ENCODE measurements around the gene CAPZA1.
A peak's percentile ranks its signal among the peaks of the same experiment; 100 is the strongest.

Gene CAPZA1

DNA sequence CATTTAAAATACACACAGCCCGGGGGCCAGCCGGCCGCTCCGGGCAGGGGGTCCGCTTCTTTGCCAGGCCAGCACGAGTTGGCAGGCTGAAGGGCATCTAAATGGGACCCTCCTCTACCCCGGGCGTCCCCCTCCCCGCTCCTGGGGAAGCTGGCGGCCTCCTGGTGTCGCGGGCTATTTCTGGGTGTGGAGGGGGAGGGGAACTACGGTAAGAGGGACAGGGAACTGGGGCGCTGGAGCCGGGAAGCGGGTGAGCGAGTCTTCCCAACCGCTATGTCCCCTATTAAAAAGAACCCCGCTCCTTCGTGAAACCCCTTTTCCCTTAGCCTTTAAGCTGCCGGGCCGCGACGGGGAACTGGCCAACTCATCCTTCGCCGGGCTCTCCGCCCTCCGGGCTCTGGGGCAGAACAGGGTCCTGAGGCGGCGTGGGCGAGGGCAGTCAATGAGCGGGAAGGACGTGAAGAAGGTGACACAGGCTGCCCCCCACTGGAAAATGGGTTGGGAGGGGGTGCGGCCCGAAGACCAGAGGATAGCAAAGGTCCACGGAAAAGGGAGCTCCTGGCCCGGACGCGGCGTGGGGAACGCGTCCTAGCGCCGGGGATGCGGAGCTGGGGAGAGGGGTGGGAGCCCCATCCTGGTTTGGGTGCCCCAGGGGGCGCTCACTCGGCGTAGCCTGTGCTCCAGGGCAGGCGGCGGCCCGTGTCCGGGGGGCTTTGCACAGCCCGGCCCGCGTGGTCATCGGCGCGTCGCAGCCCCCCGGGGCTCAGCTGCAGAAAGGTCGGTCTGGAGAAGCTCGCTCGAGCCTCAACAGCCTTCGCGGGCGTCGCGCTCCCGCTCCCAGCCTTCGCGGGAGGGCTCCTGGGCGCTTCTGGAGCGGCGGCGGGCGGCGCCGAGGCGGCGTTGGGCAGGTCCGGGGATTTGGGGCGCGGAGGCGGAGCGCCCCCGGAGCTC lies 95.0 kb downstream of the CAPZA1 start:
- peak in 4 of 56 donors; percentile 30 to 55 (median 36) for DNase-seq

DNA sequence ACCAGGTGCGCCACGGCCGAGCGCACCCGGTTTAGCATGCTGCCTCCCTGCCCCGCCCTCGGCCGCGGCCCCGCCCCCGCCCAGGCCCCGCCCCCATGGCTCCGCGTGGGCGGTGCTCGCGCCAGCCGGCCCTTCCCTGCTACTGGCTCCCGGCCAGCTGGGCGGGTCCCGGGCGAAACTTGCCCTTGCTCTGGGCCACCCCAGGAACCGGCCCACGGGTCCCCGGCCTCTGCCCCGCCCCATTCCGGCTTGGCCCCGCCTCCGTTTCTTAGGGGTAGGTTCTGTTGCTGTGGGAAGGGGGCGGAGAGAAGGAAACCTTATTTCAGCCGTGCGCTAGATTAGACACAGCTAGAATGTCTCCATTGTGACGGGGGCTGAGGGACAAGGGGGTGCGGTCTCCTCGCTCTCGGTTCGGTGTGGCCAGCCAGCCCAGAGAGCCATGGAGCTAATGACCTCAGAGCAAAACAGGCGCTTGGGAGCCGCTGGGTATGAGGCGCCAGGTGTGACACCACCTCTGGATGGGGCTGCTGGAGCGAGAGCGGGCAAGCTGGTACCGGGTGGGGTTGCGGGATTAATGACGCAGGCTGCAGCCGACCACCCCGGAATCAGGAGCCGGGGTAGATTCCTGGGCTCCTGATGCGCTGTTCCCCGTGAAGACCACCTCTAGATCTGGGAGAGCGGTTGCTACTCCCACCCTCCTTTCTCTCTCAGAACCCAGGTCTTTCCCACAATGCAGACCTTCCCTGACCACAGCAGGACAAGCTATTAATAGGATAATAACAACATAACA lies 95.8 kb downstream of the CAPZA1 start, which contains the start of gene PPM1J:
PPM1J (minus strand) TSS at position 69 of the 790 bp plus-strand sequence; CDS start at position 38, 31 bp downstream.
- DNase-seq = peak in 54 of 56 donors; percentile 27 to 92 (median 71)

DNA sequence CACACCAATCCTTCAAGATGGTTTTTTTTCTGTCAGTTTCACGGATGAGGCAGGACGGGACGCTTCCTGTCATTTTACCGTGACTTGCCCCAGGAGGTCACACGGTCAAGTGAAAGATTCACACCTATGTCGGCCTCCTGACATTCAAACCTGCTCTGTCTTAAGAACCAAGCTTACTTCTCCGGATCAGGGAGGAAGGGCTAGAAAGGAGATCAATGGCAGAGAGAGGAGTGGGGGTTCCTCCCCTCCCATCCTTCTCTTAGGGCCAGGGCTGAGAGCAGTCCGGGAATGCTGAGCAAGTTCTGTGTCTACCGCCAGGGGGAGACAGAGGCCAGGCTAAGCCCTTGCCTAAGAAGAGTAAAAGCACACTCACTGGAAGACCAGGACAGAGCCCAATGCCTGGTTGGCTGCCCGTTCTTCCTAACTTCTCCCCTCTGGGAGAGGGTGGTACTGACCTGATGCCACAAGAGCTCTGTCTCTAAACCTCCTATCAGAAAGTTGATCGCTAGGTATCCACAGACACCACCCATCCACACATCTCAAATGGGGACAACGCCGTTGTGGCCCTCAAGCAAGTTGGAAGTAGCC lies 96.6 kb downstream of the CAPZA1 start:
- DNase-seq = peak in 54 of 56 donors; percentile 40 to 94 (median 79)

DNA sequence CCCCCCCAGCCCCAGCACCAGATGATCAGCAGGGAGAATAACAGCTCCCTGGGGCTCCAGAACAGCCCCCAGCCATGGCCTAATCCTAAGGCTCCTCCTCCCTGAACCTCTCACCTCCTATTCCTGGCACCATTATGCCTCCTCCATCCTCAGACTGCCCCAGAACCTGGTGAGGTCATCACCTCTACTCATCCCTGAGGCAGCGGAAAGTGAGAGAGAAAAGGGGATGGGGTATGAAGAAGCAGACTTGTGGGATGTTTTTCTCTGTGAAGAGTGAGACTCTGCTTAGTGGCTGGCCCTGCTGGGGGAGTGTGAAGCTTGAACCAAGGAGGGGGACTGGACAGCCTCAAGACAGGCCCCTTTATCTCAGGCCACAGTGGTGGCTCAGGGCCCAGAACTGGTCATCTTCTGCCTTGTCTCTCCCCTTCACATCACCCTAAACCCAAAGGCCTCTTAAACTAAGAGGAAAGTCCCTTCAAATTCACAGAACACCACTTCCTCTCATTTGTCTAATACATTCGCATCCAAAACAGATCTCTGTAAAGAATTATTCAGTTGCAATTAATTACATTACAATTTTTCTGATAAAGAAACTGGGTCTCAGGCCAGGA lies 97.7 kb downstream of the CAPZA1 start:
- no peak for DNase-seq

DNA sequence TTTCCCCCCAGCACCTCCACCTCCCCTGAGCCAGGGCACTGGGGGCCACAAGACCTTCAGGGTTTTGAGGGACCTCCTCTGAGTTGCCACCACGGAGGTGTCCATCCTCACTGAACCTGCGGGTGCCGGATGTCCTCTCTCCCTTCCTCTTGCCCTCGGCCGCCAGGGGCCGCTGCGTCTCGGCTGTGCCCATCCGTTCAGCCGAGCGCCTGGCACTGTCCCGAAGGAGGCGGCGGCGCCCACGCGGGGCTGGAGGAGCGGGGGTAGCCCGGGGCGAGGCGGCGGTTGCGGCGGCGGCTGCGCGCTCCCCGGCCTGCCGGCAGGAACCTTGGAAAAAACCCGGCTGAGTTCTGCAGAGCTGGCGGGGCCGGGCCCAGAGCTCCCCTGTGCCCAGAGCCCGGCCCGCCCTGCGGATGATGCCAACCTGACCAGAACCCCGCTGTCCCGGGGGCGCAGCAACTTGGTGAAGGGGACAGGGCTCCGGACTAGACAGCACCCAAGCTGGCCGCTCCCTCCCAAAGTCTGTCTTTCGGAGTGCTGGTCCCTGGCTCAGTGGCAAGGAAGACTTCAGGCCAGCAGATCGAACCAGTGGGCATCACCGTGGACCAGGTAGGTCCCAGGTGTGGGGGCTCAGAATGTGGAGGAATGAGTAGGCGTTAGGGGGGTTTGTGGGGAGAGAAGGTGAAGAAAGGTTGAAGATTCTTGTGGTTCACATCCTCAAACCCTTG lies 99.2 kb downstream of the CAPZA1 start:
- peak in 47 of 56 donors; percentile 23 to 88 (median 61) for DNase-seq

DNA sequence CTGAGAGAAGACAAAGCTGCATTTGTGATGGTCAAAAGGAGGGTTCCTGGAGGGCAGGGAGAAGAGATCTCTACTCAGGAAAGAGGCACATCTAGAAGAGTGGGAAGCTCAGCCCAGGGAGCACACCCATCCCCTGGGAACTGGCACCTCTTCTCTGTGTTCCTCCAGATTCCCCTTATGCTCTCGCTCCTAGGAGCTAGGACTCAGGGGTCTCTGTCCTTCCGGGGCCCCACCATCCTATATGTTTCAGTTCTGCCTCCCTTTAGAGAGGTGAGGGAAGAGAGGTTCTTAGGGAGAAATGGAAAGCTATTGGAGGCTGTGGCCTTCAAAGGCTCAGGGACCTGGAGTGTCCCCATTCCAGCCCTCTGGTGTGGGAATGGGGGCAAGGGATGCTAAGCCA lies 100.1 kb downstream of the CAPZA1 start:
- DNase-seq = no peak

DNA sequence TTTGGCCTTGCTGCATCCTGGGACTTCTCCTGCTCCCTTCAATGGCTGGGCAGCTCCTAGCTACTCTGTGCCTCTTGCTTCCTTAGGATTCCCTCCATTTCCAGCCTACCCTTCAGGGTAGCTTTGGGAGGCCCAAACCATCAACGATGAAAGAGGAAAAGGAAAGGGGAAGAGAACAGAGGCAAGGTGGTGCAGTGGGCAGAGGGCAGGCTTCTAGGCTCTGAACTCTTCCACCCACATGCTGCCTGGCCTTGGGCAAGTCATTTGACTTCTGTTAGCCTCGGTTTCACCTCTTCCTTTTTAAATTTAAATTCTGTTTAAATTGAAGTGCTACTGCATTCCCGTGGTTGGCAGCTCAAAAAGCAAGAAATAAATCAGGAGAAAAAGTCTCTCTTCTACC lies 101.2 kb downstream of the CAPZA1 start:
- DNase-seq = no peak
